ENCODE results near the gene BOD1.

Gene BOD1

GRCh38 chr5:173643964-173644363, 27.5 kb upstream of the BOD1 start:
- no peak overlapping the region for H3K27ac ChIP-seq
- peaks cover 0 to 46% (median 39%) of the 10 kb centered on the region in 10 experiments; a peak in 14 of 20 replicates for H3K4me1 ChIP-seq
- no peaks in the 10 kb centered on the region for H3K27me3 ChIP-seq
- H3K4me2 ChIP-seq, result peak overlapping the region in 7 of 11 experiments; percentile 2 to 34 (median 14); a peak in 7 of 22 replicates
- no peaks in the 10 kb centered on the region for H3K9me3 ChIP-seq (replicated peaks in 1 of 11)
- no peak overlapping the region for H3K4me3 ChIP-seq
- no peak overlapping the region for H3K9ac ChIP-seq
- H3K36me3 ChIP-seq, result no peaks in the 10 kb centered on the region
- TF ChIP-seq Cebpa-rat (IDR thresholded peaks at IDR 0.05), result no peak
- no peaks in the 10 kb centered on the region for H4K20me1 ChIP-seq

- Histone ChIP-seq H3K9ac (no peak overlapping the region), H3K4me1 (peaks cover 0 to 46% (median 39%) of the 10 kb centered on the region in 10 experiments; a peak in 14 of 20 replicates), H3K4me3 (no peak overlapping the region), H3K27me3 (no peaks in the 10 kb centered on the region), H3K4me2 (no peak overlapping the region), H3K36me3 (no peaks in the 10 kb centered on the region), H3K27ac (no peak overlapping the region), H4K20me1 (no peaks in the 10 kb centered on the region), H3K9me3 (replicated peaks in 1 of 11) (no peaks in the 10 kb centered on the region)
- no peak for TF ChIP-seq Cebpa-rat (IDR thresholded peaks at IDR 0.05)
These were observed 26.5 kb upstream of the BOD1 start for GRCh38 chr5:173642895-173643481.

GRCh38 chr5:173642191-173642816, 25.9 kb upstream of the BOD1 start:
- H3K4me2 ChIP-seq, result peak overlapping the region in 9 of 11 experiments; percentile 1 to 62 (median 42); a peak in 11 of 22 replicates
- no peak for TF ChIP-seq Cebpa-rat (IDR thresholded peaks at IDR 0.05)

GRCh38 chr5:173640156-173640804, 23.8 kb upstream of the BOD1 start:
- Histone ChIP-seq H3K4me2 (peak overlapping the region in 8 of 11 experiments; percentile 25 to 62 (median 50); a peak in 14 of 22 replicates), H3K9ac (no peak overlapping the region), H3K4me1 (peaks cover 0 to 49% (median 44%) of the 10 kb centered on the region in 10 experiments; a peak in 14 of 20 replicates), H3K27me3 (no peaks in the 10 kb centered on the region), H3K36me3 (no peaks in the 10 kb centered on the region), H3K4me3 (no peak overlapping the region), H3K27ac (no peak overlapping the region), H3K9me3 (replicated peaks in 1 of 11) (no peaks in the 10 kb centered on the region), H4K20me1 (no peaks in the 10 kb centered on the region)
- TF ChIP-seq Cebpa-rat (IDR thresholded peaks at IDR 0.05), result no peak

More at GRCh38 chr5:173642191-173642816, 25.9 kb upstream of the BOD1 start:
- H3K4me3 ChIP-seq, result no peak overlapping the region
- H3K27ac ChIP-seq, result no peak overlapping the region
- no peaks in the 10 kb centered on the region for H3K27me3 ChIP-seq
- peaks cover 0 to 49% (median 42%) of the 10 kb centered on the region in 10 experiments; a peak in 14 of 20 replicates for H3K4me1 ChIP-seq
- H4K20me1 ChIP-seq, result no peaks in the 10 kb centered on the region
- no peaks in the 10 kb centered on the region for H3K9me3 ChIP-seq (replicated peaks in 1 of 11)
- H3K36me3 ChIP-seq, result no peaks in the 10 kb centered on the region
- H3K9ac ChIP-seq, result no peak overlapping the region

GRCh38 chr5:173638126-173639040, 21.9 kb upstream of the BOD1 start:
- Histone ChIP-seq H4K20me1 (no peaks in the 10 kb centered on the region), H3K27me3 (no peaks in the 10 kb centered on the region)

GRCh38 chr5:173637340-173637739, 20.9 kb upstream of the BOD1 start:
- Histone ChIP-seq H3K9me3 (replicated peaks in 1 of 11) (no peaks in the 10 kb centered on the region), H3K36me3 (no peaks in the 10 kb centered on the region), H3K27ac (no peak overlapping the region), H3K4me1 (peaks cover 0 to 32% (median 27%) of the 10 kb centered on the region in 10 experiments; a peak in 14 of 20 replicates), H3K4me3 (no peak overlapping the region), H4K20me1 (no peaks in the 10 kb centered on the region), H3K27me3 (no peaks in the 10 kb centered on the region), H3K9ac (no peak overlapping the region), H3K4me2 (peak overlapping the region in 7 of 11 experiments; percentile 25 to 54 (median 46); a peak in 11 of 22 replicates)
- TF ChIP-seq Cebpa-rat (IDR thresholded peaks at IDR 0.05), result no peak

More at GRCh38 chr5:173638126-173639040, 21.9 kb upstream of the BOD1 start:
- no peaks in the 10 kb centered on the region for H3K36me3 ChIP-seq
- no peaks in the 10 kb centered on the region for H3K9me3 ChIP-seq (replicated peaks in 1 of 11)
- no peak overlapping the region for H3K4me2 ChIP-seq
- no peak for TF ChIP-seq Cebpa-rat (IDR thresholded peaks at IDR 0.05)
- H3K27ac ChIP-seq, result no peak overlapping the region
- no peak overlapping the region for H3K9ac ChIP-seq
- H3K4me3 ChIP-seq, result no peak overlapping the region
- H3K4me1 ChIP-seq, result peaks cover 0 to 35% (median 30%) of the 10 kb centered on the region in 10 experiments; a peak in 14 of 20 replicates

- no peaks in the 10 kb centered on the region for H3K36me3 ChIP-seq
- peaks cover 0 to 12% (median 8%) of the 10 kb centered on the region in 10 experiments; a peak in 13 of 20 replicates for H3K4me1 ChIP-seq
- H3K9ac ChIP-seq, result no peak overlapping the region
- no peak for TF ChIP-seq Cebpa-rat (IDR thresholded peaks at IDR 0.05)
- H3K4me3 ChIP-seq, result no peak overlapping the region
- no peaks in the 10 kb centered on the region for H3K9me3 ChIP-seq (replicated peaks in 1 of 11)
- no peaks in the 10 kb centered on the region for H4K20me1 ChIP-seq
- no peaks in the 10 kb centered on the region for H3K27me3 ChIP-seq
- no peak overlapping the region for H3K27ac ChIP-seq
- no peak overlapping the region for H3K4me2 ChIP-seq
These were observed 18.1 kb upstream of the BOD1 start for GRCh38 chr5:173634465-173634983.

GRCh38 chr5:173633304-173633703, 16.9 kb upstream of the BOD1 start:
- Histone ChIP-seq H4K20me1 (no peaks in the 10 kb centered on the region), H3K4me1 (peaks cover 0 to 12% (median 8%) of the 10 kb centered on the region in 10 experiments; a peak in 13 of 20 replicates), H3K9me3 (replicated peaks in 1 of 11) (no peaks in the 10 kb centered on the region), H3K36me3 (no peaks in the 10 kb centered on the region), H3K4me2 (no peak overlapping the region), H3K27ac (no peak overlapping the region), H3K4me3 (no peak overlapping the region), H3K9ac (no peak overlapping the region), H3K27me3 (no peaks in the 10 kb centered on the region)
- TF ChIP-seq Cebpa-rat (IDR thresholded peaks at IDR 0.05), result no peak

All from BLaER1 treated with 17β-estradiol and CSF1 and Interleukin-3, amounts not matched to agents 10 nM and 100 nM (cell line).